WTC11 (cell line): ENCODE data around the gene TMOD3. TPM values are rescaled to one million over a fixed set of nuclear protein-coding genes. Genes with fewer than 3 reads are reported as not detected.

Source experiments
- ATAC-seq: fragments of 200-7000 bp; cut with Tn5 transposase; 2 replicates; pipeline ENCODE4 v1.10.0; 2021; ENCODE audit warnings: mild to moderate bottlenecking, moderate library complexity
- CTCF ChIA-PET: fragments of 300-600 bp; sonication (Branson Sonifier 250); formaldehyde crosslinking; loops from one replicate; lab custom pipeline; 2021; ENCODE audit warnings: antibody characterized with exemption; lab: Charles Lee
- POLR2A ChIA-PET: fragments of 350-600 bp; sonication (Branson Sonifier 250); formaldehyde crosslinking; loops from one replicate; lab custom pipeline; 2021; ENCODE audit warnings: antibody characterized with exemption; lab: Charles Lee
- DNase-seq: peaks from one replicate; pipeline ENCODE4 v3.0.0; 2021; ENCODE audit warnings: low spot score
- H3K27ac Mint-ChIP-seq: 2 replicates; pipeline ENCODE4 v1.8.0; 2021; ENCODE audit warnings: mixed read lengths
- H3K27me3 Mint-ChIP-seq: 2 replicates; pipeline ENCODE4 v1.8.0; 2021; ENCODE audit warnings: low read depth, mild to moderate bottlenecking, moderate library complexity, mixed read lengths
- H3K36me3 Mint-ChIP-seq: 2 replicates; pipeline ENCODE4 v1.8.0; 2021; ENCODE audit warnings: mixed read lengths
- H3K4me1 Mint-ChIP-seq: 2 replicates; pipeline ENCODE4 v1.8.0; 2022; ENCODE audit warnings: mixed read lengths
- H3K4me3 Mint-ChIP-seq: 2 replicates; pipeline ENCODE4 v1.8.0; 2021; ENCODE audit warnings: mild to moderate bottlenecking, moderate library complexity, mixed read lengths
- H3K9me3 Mint-ChIP-seq: 2 replicates; pipeline ENCODE4 v1.8.0; 2021; ENCODE audit warnings: mixed read lengths
- ATF1 ChIP-seq: sonication (generic); formaldehyde crosslinking; IDR thresholded peaks from 2 replicates; pipeline ENCODE4 v1.8.1; 2023; ENCODE audit warnings: mild to moderate bottlenecking, moderate library complexity, missing genetic modification reagents
- ELF4 ChIP-seq: sonication (generic); formaldehyde crosslinking; IDR thresholded peaks from 2 replicates; pipeline ENCODE4 v1.8.1; 2022; ENCODE audit warnings: low read depth, mild to moderate bottlenecking, moderate library complexity, missing genetic modification reagents
- NFATC4 ChIP-seq: fragments of 250-450 bp; sonication (Bioruptor Pico); IDR thresholded peaks from 2 replicates; pipeline ENCODE4 v1.9.0; 2021; ENCODE audit warnings: mild to moderate bottlenecking
- NFYB ChIP-seq: sonication (generic); formaldehyde crosslinking; conservative IDR thresholded peaks from 2 replicates; pipeline ENCODE4 v1.8.0; 2022; ENCODE audit warnings: low read depth, missing genetic modification reagents
- NR2C2 ChIP-seq: sonication (generic); formaldehyde crosslinking; IDR thresholded peaks from 2 replicates; pipeline ENCODE4 v1.8.0; 2022; ENCODE audit warnings: mild to moderate bottlenecking, missing genetic modification reagents
- SMAD4 ChIP-seq: sonication (generic); formaldehyde crosslinking; IDR thresholded peaks from 2 replicates; pipeline ENCODE4 v1.8.0; 2022; ENCODE audit warnings: mild to moderate bottlenecking, missing genetic modification reagents
- SP1 ChIP-seq: sonication (generic); formaldehyde crosslinking; conservative IDR thresholded peaks from 2 replicates; pipeline ENCODE4 v1.8.1; 2022; ENCODE audit warnings: missing genetic modification reagents
- TCF7 ChIP-seq: sonication (generic); formaldehyde crosslinking; IDR thresholded peaks from 2 replicates; pipeline ENCODE4 v1.8.0; 2022; ENCODE audit warnings: mild to moderate bottlenecking, low read depth, missing genetic modification reagents, moderate library complexity
- TP53 ChIP-seq: sonication (generic); formaldehyde crosslinking; IDR thresholded peaks from 2 replicates; pipeline ENCODE4 v1.8.1; 2023; ENCODE audit warnings: mild to moderate bottlenecking, missing genetic modification reagents
- ZBTB21 ChIP-seq: sonication (generic); formaldehyde crosslinking; IDR thresholded peaks from 2 replicates; pipeline ENCODE4 v1.8.1; 2023; ENCODE audit warnings: mild to moderate bottlenecking, missing genetic modification reagents, borderline replicate concordance
- ZNF396 ChIP-seq: fragments of 250-450 bp; sonication (Bioruptor Pico); IDR thresholded peaks from 2 replicates; pipeline ENCODE4 v1.8.0; 2021; ENCODE audit warnings: mild to moderate bottlenecking, moderate library complexity, borderline replicate concordance
- total RNA-seq: library from RNA; stranded (reverse); gene quantifications from 3 replicates; pipeline ENCODE4 v1.2.3, GENCODE V29; 2021
- TF ChIP-seq, protein P1 (sequence below): sonication (generic); formaldehyde crosslinking; IDR thresholded peaks from 2 replicates; pipeline ENCODE4 v1.8.1; 2023; ENCODE audit warnings: mild to moderate bottlenecking, missing genetic modification reagents, moderate library complexity
- TF ChIP-seq, protein P2 (sequence below): sonication (generic); formaldehyde crosslinking; IDR thresholded peaks from 2 replicates; pipeline ENCODE4 v1.8.0; 2022; ENCODE audit warnings: mild to moderate bottlenecking, missing genetic modification reagents
- TF ChIP-seq, protein P3 (sequence below): sonication (generic); formaldehyde crosslinking; IDR thresholded peaks from 2 replicates; pipeline ENCODE4 v1.8.1; 2023; ENCODE audit warnings: mild to moderate bottlenecking, moderate library complexity, missing genetic modification reagents
- TF ChIP-seq, protein P4 (sequence below): fragments of 250-450 bp; sonication (Bioruptor Pico); IDR thresholded peaks from 2 replicates; pipeline ENCODE4 v1.9.0; 2021; ENCODE audit warnings: mild to moderate bottlenecking, borderline replicate concordance
- TF ChIP-seq, protein P5 (sequence below): fragments of 200-600 bp; IDR thresholded peaks from 2 replicates; pipeline ENCODE4 v1.8.0; 2022; ENCODE audit warnings: antibody characterized with exemption
- TF ChIP-seq, protein P6 (sequence below): sonication (generic); formaldehyde crosslinking; IDR thresholded peaks from 2 replicates; pipeline ENCODE4 v1.8.0; 2022; ENCODE audit warnings: mild to moderate bottlenecking, missing genetic modification reagents
- TF ChIP-seq, protein P7 (sequence below): fragments of 250-450 bp; sonication (Bioruptor Pico); IDR thresholded peaks from 2 replicates; pipeline ENCODE4 v1.9.0; 2021; ENCODE audit warnings: mild to moderate bottlenecking
- TF ChIP-seq, protein P8 (sequence below): fragments of 250-450 bp; sonication (Bioruptor Pico); IDR thresholded peaks from 2 replicates; pipeline ENCODE4 v1.9.0; 2021; ENCODE audit warnings: mild to moderate bottlenecking
- TF ChIP-seq, protein P9 (sequence below): sonication (generic); formaldehyde crosslinking; IDR thresholded peaks from 2 replicates; pipeline ENCODE4 v1.8.0; 2022; ENCODE audit warnings: mild to moderate bottlenecking, missing genetic modification reagents

TMOD3 gene
- total RNA-seq, 1 experiment from 2014 or later, result 40.6 TPM

DNA sequence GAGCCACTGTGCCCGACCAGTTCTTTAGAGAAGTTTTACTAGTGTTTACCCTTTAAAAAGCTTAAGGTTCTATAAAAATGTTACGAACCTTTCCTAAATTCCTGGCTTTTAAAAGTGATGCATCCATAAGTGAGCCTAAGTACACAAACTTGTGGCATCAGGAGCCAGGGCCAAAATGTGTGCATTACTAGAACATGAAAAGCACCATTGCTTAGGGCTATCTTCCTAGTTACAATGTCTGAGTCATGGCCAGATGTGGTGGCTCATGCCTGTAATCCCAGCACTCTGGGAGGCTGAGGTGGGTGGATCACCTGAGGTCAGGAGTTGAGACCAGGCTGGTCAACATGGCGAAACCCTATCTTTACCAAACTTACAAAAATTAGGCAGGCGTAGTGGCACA is 102.2 kb downstream of the TMOD3 start (continued):
- TF ChIP-seq, protein P1, sequence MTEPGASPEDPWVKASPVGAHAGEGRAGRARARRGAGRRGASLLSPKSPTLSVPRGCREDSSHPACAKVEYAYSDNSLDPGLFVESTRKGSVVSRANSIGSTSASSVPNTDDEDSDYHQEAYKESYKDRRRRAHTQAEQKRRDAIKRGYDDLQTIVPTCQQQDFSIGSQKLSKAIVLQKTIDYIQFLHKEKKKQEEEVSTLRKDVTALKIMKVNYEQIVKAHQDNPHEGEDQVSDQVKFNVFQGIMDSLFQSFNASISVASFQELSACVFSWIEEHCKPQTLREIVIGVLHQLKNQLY (CRISPR knock-in tag), result no peak
- TF ChIP-seq, protein P2, sequence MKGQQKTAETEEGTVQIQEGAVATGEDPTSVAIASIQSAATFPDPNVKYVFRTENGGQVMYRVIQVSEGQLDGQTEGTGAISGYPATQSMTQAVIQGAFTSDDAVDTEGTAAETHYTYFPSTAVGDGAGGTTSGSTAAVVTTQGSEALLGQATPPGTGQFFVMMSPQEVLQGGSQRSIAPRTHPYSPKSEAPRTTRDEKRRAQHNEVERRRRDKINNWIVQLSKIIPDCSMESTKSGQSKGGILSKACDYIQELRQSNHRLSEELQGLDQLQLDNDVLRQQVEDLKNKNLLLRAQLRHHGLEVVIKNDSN (CRISPR knock-in tag), result no peak
- TF ChIP-seq, protein P3, sequence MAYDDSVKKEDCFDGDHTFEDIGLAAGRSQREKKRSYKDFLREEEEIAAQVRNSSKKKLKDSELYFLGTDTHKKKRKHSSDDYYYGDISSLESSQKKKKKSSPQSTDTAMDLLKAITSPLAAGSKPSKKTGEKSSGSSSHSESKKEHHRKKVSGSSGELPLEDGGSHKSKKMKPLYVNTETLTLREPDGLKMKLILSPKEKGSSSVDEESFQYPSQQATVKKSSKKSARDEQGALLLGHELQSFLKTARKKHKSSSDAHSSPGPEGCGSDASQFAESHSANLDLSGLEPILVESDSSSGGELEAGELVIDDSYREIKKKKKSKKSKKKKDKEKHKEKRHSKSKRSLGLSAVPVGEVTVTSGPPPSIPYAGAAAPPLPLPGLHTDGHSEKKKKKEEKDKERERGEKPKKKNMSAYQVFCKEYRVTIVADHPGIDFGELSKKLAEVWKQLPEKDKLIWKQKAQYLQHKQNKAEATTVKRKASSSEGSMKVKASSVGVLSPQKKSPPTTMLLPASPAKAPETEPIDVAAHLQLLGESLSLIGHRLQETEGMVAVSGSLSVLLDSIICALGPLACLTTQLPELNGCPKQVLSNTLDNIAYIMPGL (CRISPR knock-in tag), result no peak
- TF ChIP-seq, protein P4, sequence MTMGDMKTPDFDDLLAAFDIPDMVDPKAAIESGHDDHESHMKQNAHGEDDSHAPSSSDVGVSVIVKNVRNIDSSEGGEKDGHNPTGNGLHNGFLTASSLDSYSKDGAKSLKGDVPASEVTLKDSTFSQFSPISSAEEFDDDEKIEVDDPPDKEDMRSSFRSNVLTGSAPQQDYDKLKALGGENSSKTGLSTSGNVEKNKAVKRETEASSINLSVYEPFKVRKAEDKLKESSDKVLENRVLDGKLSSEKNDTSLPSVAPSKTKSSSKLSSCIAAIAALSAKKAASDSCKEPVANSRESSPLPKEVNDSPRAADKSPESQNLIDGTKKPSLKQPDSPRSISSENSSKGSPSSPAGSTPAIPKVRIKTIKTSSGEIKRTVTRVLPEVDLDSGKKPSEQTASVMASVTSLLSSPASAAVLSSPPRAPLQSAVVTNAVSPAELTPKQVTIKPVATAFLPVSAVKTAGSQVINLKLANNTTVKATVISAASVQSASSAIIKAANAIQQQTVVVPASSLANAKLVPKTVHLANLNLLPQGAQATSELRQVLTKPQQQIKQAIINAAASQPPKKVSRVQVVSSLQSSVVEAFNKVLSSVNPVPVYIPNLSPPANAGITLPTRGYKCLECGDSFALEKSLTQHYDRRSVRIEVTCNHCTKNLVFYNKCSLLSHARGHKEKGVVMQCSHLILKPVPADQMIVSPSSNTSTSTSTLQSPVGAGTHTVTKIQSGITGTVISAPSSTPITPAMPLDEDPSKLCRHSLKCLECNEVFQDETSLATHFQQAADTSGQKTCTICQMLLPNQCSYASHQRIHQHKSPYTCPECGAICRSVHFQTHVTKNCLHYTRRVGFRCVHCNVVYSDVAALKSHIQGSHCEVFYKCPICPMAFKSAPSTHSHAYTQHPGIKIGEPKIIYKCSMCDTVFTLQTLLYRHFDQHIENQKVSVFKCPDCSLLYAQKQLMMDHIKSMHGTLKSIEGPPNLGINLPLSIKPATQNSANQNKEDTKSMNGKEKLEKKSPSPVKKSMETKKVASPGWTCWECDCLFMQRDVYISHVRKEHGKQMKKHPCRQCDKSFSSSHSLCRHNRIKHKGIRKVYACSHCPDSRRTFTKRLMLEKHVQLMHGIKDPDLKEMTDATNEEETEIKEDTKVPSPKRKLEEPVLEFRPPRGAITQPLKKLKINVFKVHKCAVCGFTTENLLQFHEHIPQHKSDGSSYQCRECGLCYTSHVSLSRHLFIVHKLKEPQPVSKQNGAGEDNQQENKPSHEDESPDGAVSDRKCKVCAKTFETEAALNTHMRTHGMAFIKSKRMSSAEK, result no peak

DNA sequence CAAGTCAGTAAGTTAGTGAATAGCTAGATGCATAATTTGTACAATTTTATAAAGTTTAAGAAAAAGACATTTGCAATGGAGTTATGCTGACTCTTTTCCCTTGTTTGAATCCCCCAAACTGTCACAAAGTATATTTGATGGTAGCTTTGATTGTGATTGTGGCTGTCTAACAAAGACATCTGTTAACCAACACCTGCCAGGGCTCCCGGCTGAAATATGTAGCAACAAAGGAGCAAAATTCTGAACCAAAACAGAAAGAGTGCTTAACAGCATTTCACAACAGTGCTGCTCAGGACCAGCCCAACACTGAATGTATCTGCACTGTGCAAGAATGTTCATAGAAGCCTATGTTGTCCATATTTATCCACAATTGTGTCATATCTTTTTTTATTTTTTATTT is 102.7 kb downstream of the TMOD3 start:
- ChIA-PET CTCF (interaction anchor here (0.9 to 3.1 kb wide), 3 partner anchors 15 to 148 kb away, joined by 3 to 17 read pairs (median 3); no protein-coding TSS in a partner anchor), POLR2A (no interaction called here)
- Mint-ChIP-seq H3K4me1 (peaks cover 4% of the 10 kb centered on the region), H3K27ac (no peak overlapping the region), H3K27me3 (no peaks in the 10 kb centered on the region), H3K4me3 (no peak overlapping the region), H3K9me3 (no peaks in the 10 kb centered on the region), H3K36me3 (peaks cover 4% of the 10 kb centered on the region)
- ATAC-seq (no peak), DNase-seq (no peak)
- no peak for TF ChIP-seq ELF4 (CRISPR knock-in tag)
- no peak for TF ChIP-seq ATF1
- no peak for TF ChIP-seq NFATC4
- TF ChIP-seq, protein P5, sequence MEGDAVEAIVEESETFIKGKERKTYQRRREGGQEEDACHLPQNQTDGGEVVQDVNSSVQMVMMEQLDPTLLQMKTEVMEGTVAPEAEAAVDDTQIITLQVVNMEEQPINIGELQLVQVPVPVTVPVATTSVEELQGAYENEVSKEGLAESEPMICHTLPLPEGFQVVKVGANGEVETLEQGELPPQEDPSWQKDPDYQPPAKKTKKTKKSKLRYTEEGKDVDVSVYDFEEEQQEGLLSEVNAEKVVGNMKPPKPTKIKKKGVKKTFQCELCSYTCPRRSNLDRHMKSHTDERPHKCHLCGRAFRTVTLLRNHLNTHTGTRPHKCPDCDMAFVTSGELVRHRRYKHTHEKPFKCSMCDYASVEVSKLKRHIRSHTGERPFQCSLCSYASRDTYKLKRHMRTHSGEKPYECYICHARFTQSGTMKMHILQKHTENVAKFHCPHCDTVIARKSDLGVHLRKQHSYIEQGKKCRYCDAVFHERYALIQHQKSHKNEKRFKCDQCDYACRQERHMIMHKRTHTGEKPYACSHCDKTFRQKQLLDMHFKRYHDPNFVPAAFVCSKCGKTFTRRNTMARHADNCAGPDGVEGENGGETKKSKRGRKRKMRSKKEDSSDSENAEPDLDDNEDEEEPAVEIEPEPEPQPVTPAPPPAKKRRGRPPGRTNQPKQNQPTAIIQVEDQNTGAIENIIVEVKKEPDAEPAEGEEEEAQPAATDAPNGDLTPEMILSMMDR, result no peak
- TF ChIP-seq, protein P6, sequence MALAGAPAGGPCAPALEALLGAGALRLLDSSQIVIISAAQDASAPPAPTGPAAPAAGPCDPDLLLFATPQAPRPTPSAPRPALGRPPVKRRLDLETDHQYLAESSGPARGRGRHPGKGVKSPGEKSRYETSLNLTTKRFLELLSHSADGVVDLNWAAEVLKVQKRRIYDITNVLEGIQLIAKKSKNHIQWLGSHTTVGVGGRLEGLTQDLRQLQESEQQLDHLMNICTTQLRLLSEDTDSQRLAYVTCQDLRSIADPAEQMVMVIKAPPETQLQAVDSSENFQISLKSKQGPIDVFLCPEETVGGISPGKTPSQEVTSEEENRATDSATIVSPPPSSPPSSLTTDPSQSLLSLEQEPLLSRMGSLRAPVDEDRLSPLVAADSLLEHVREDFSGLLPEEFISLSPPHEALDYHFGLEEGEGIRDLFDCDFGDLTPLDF (CRISPR knock-in tag), result no peak
- TF ChIP-seq SP1 (CRISPR knock-in tag), result no peak
- TF ChIP-seq TP53 (CRISPR knock-in tag), result no peak
- no peak for TF ChIP-seq NFYB (CRISPR knock-in tag)
- TF ChIP-seq, protein P7, sequence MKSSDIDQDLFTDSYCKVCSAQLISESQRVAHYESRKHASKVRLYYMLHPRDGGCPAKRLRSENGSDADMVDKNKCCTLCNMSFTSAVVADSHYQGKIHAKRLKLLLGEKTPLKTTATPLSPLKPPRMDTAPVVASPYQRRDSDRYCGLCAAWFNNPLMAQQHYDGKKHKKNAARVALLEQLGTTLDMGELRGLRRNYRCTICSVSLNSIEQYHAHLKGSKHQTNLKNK, result no peak
- TF ChIP-seq NR2C2, result no peak
- no peak for TF ChIP-seq ZBTB21 (CRISPR knock-in tag)
- TF ChIP-seq TCF7 (CRISPR knock-in tag), result no peak
- TF ChIP-seq, protein P8, sequence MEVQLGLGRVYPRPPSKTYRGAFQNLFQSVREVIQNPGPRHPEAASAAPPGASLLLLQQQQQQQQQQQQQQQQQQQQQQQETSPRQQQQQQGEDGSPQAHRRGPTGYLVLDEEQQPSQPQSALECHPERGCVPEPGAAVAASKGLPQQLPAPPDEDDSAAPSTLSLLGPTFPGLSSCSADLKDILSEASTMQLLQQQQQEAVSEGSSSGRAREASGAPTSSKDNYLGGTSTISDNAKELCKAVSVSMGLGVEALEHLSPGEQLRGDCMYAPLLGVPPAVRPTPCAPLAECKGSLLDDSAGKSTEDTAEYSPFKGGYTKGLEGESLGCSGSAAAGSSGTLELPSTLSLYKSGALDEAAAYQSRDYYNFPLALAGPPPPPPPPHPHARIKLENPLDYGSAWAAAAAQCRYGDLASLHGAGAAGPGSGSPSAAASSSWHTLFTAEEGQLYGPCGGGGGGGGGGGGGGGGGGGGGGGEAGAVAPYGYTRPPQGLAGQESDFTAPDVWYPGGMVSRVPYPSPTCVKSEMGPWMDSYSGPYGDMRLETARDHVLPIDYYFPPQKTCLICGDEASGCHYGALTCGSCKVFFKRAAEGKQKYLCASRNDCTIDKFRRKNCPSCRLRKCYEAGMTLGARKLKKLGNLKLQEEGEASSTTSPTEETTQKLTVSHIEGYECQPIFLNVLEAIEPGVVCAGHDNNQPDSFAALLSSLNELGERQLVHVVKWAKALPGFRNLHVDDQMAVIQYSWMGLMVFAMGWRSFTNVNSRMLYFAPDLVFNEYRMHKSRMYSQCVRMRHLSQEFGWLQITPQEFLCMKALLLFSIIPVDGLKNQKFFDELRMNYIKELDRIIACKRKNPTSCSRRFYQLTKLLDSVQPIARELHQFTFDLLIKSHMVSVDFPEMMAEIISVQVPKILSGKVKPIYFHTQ (CRISPR knock-in tag), result no peak
- TF ChIP-seq, protein P9, sequence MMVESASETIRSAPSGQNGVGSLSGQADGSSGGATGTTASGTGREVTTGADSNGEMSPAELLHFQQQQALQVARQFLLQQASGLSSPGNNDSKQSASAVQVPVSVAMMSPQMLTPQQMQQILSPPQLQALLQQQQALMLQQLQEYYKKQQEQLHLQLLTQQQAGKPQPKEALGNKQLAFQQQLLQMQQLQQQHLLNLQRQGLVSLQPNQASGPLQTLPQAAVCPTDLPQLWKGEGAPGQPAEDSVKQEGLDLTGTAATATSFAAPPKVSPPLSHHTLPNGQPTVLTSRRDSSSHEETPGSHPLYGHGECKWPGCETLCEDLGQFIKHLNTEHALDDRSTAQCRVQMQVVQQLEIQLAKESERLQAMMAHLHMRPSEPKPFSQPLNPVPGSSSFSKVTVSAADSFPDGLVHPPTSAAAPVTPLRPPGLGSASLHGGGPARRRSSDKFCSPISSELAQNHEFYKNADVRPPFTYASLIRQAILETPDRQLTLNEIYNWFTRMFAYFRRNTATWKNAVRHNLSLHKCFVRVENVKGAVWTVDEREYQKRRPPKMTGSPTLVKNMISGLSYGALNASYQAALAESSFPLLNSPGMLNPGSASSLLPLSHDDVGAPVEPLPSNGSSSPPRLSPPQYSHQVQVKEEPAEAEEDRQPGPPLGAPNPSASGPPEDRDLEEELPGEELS (CRISPR knock-in tag), result no peak
- TF ChIP-seq ZNF396 (CRISPR knock-in tag), result no peak
- TF ChIP-seq SMAD4 (CRISPR knock-in tag), result no peak
